Gastrocnemius medialis (tissue), 4 donors: ENCODE data around the gene ZCCHC3.

Experiments used
- POLR2A ChIP-seq, 2 donors: fragments of 450-650 bp; IDR thresholded peaks; one replicate each; pipeline ENCODE4 v1.6.1; 2017; ENCODE audit warnings: antibody characterized with exemption in 2 of 2, mild to moderate bottlenecking in 2 of 2, moderate library complexity in 2 of 2
- TF ChIP-seq, protein P1 (sequence below), 5 experiments: fragments of 450-650 bp in 3 of 5; fragments of 200-600 bp in 2 of 5; sonication (generic) in 2 of 5; IDR thresholded peaks in 4 of 5; conservative IDR thresholded peaks in 1 of 5; 1 replicate in 4 of 5; 2 replicates in 1 of 5; pipeline ENCODE4 v1.5.1; 2016 to 2019; ENCODE audit warnings: antibody characterized with exemption in 5 of 5, mild to moderate bottlenecking in 3 of 5, moderate library complexity in 3 of 5

DNA sequence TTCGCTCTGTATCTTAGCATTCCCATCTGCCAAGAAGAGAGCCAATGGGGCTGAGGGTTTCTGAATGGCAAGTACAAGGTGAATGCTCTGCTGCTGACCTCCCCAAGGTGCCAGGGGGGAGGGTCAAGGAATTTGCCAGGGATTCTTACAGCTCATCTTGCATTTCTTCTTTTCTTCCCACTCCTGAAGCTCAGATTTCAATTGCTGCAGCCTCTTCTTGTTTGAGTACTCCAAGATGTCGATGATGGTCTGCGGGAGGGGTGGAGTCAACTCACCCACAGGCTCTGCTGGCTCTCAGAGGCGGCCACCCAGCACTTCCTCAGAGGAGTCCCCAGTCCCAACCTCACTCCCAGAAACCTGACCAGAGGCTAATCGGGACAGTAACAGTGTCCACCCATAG, 19.2 kb upstream of the ZCCHC3 start:
- TF ChIP-seq, protein P1, sequence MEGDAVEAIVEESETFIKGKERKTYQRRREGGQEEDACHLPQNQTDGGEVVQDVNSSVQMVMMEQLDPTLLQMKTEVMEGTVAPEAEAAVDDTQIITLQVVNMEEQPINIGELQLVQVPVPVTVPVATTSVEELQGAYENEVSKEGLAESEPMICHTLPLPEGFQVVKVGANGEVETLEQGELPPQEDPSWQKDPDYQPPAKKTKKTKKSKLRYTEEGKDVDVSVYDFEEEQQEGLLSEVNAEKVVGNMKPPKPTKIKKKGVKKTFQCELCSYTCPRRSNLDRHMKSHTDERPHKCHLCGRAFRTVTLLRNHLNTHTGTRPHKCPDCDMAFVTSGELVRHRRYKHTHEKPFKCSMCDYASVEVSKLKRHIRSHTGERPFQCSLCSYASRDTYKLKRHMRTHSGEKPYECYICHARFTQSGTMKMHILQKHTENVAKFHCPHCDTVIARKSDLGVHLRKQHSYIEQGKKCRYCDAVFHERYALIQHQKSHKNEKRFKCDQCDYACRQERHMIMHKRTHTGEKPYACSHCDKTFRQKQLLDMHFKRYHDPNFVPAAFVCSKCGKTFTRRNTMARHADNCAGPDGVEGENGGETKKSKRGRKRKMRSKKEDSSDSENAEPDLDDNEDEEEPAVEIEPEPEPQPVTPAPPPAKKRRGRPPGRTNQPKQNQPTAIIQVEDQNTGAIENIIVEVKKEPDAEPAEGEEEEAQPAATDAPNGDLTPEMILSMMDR (IDR thresholded peaks at IDR 0.05 in 4 of 5, conservative IDR thresholded peaks at IDR 0.05 in 1 of 5): no peak
- TF ChIP-seq POLR2A (IDR thresholded peaks at IDR 0.05): no peak
